SK-N-MC (cell line): ENCODE results near the gene SYNJ2.
A peak's percentile ranks its signal among the peaks of the same experiment; 100 is the strongest.

Source experiments
- DNase-seq: peaks from one replicate; pipeline ENCODE4 v3.0.0-alpha.2; 2011; ENCODE audit warnings: low read depth, low spot score
- H3K27ac ChIP-seq: fragments of 200-600 bp; sonication (generic); 2 replicates; pipeline ENCODE4 v1.5.1; 2016; ENCODE audit warnings: mixed run types
- H3K36me3 ChIP-seq: fragments of 200-600 bp; sonication (generic); 2 replicates; pipeline ENCODE4 v1.6.1; 2017; ENCODE audit warnings: antibody characterized with exemption, low read length, mixed read lengths; ENCODE audit not compliant: insufficient read depth
- H3K4me3 ChIP-seq: fragments of 200-600 bp; sonication (generic); 2 replicates; pipeline ENCODE4 v1.5.1; 2016
- H3K9ac ChIP-seq: fragments of 200-600 bp; sonication (generic); 2 replicates; pipeline ENCODE4 v1.8.0; 2017; ENCODE audit warnings: mixed run types, mixed read lengths; ENCODE audit not compliant: insufficient read length
- H3K9me3 ChIP-seq: fragments of 200-600 bp; sonication (generic); 2 replicates; pipeline ENCODE4 v1.6.1; 2017; ENCODE audit warnings: low read depth, mild to moderate bottlenecking, antibody characterized with exemption, low read length, moderate library complexity, mixed read lengths
- EZH2 ChIP-seq: fragments of 200-600 bp; sonication (generic); IDR thresholded peaks from one replicate; pipeline ENCODE4 v1.6.1; 2017; ENCODE audit warnings: antibody characterized with exemption
- FOXP2 ChIP-seq: optimal IDR thresholded peaks from 2 replicates; pipeline ENCODE3; 2011; ENCODE audit warnings: mild to moderate bottlenecking, moderate library complexity; ENCODE audit not compliant: insufficient read depth; ENCODE audit errors: extremely low read length, control extremely low read depth
- POLR2AphosphoS5 ChIP-seq: IDR thresholded peaks from 2 replicates; pipeline ENCODE4 v1.6.1; 2012; ENCODE audit warnings: mild to moderate bottlenecking, low read depth, low read length, borderline replicate concordance

Gene SYNJ2

DNA sequence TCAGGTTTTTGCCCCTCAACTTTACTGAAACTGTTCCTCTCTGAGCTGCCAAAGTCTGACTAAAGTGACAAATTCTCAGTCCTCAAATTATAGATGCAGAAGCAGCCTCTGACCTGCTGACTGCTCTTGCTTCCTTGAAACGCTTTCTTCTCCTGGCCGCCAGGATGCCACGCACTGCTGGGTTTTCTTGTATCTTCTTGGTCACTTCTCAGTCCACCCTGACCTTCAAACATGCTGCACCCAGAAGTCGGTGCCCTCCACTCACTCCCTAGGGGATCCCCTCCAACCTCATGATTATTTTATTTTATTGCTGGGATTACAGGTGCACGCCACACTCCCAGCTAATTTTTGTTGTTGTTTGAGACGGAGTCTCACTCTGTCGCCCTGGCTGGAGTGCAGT, 24.7 kb downstream of the SYNJ2 start:
- Histone ChIP-seq H3K27ac (no peak overlapping the region), H3K9ac (no peak overlapping the region), H3K9me3 (no peaks in the 10 kb centered on the region), H3K4me3 (no peak overlapping the region), H3K36me3 (no peaks in the 10 kb centered on the region)
- no peak for DNase-seq
- no peak for TF ChIP-seq EZH2
- TF ChIP-seq FOXP2: no peak
- no peak for TF ChIP-seq POLR2AphosphoS5

DNA sequence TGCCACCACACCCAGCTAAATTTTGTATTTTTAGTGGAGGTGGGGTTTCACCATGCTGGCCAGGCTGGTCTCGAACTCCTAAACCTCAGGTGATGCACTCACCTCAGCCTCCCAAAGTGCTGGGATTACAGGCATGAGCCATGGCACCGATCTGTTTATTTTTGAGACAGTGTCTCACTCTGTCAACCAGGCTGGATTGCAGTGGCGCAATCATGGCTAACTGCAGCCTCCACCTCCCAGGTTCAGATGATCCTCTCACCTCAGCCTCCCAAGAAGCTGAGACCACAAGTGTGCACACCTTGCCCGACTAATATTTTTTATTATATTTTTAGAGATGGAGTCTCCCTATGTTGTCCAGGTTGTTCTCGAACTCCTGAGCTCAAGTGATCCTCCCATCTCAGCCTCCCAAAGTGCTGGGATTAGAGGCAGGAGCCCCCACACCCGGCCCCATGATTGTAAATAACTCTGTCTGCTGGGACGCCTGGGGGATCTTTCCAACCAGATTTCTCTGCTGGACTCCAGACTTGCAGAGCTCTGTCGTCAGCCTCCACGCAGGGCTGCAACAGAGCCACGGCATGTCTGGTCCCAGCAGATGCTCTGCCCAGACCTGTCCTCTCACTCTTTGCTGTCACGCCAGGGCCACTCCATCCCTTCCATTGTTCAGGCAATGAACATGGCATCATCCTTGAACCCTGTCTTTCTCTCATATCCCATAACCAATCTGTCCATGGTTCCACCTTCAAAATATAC, 25.3 kb downstream of the SYNJ2 start:
- no peak for DNase-seq
- no peaks in the 10 kb centered on the region for H3K36me3 ChIP-seq
- no peaks in the 10 kb centered on the region for H3K9me3 ChIP-seq
- H3K27ac ChIP-seq: no peak overlapping the region
- H3K4me3 ChIP-seq: no peak overlapping the region
- H3K9ac ChIP-seq: no peak overlapping the region
- TF ChIP-seq POLR2AphosphoS5: no peak
- TF ChIP-seq FOXP2: no peak
- no peak for TF ChIP-seq EZH2

DNA sequence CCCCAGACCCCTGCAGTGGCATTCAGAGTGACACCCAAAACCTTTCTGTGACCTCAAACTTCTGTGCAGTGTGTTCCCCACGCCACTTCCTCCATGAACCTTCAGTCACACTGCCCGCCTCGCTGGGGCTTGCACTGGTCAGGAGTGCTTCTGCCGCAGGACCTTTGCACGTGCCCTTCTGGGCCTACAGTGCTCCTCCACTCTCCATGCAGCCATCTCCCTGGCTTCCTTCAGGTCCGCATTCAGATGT, 27.1 kb downstream of the SYNJ2 start:
- peak overlapping the region; percentile 63; the same call in 1 of the 2 replicates for H3K4me3 ChIP-seq
- DNase-seq: no peak
- no peak overlapping the region for H3K27ac ChIP-seq
- no peaks in the 10 kb centered on the region for H3K36me3 ChIP-seq
- no peaks in the 10 kb centered on the region for H3K9me3 ChIP-seq
- TF ChIP-seq POLR2AphosphoS5 (no peak), FOXP2 (no peak), EZH2 (no peak)
- H3K9ac ChIP-seq: no peak overlapping the region

DNA sequence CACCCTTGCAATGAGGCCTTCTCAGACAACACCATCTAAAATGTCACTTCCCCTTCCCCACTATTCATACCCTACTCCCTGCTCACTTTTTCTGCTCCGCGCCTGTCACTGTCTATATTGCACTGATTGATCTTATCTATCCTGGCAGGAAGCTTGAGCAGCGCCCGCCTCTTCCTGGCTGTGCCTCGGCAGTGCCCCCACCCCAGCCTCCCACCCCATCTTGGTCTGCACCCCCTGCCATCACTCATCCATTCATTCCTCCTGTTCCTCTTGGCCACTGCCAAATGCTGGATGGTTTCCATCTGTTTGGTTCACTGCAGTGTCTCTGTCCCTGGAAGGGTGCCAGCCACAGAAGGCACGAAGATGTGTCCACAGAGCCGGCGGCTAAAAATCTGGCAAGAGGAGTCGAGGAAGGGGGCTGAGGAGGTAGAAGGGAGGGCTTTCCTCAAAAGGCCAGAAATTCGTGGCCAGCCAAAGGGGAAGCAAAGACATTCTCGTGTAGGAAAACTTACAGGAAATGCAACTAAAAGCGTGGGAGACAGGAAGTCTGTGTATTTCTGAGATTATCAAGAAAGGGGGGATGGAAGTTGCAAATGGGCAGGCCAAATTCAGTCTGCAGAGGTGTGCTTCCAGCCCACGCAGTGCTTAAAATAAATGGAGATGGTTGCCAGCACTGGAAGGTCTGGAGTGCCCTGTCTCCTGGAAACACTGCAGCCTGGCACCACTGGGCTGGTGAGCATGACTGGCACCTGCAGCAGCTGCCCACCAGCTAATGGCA, 27.6 kb downstream of the SYNJ2 start:
- Histone ChIP-seq H3K4me3 (peak overlapping the region; percentile 63), H3K9me3 (no peaks in the 10 kb centered on the region), H3K27ac (peak overlapping the region; percentile 67; the same call in 1 of the 2 replicates), H3K9ac (peak overlapping the region; percentile 32), H3K36me3 (no peaks in the 10 kb centered on the region)
- TF ChIP-seq FOXP2 (no peak), POLR2AphosphoS5 (no peak), EZH2 (no peak)
- DNase-seq: peak; percentile 39

DNA sequence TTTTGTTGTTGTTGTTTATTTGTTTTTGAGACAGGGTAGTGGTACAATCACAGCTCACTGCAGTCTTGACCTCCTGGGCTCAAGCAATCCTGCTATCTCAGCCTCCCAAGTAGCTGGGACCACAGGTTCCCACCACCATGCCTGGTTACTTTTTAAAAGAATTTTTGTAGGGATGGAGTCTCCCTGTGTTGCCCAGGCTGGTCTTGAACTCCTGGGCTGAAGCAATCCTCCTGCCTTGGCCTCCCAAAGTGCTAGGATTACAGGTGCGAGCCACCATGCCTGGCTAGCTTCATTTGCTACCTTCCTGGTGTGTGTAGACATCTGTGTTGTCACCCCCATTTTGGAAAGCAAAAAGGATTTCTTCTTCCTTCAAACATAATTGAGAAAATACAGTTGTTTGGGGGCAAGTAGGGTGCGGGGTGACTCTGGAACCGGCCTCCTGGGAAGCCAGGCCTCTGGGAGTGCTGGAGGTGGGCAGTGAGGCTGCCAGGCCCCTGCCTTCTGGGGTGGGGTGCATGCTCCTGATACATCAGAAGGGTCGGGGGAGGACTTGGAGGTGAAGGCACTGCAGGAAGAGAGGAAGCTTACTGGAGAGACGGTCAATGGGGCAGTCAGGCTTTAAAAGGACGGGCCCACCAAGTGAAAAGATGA, 28.4 kb downstream of the SYNJ2 start:
- Histone ChIP-seq H3K4me3 (no peak overlapping the region), H3K36me3 (no peaks in the 10 kb centered on the region), H3K9me3 (no peaks in the 10 kb centered on the region), H3K27ac (no peak overlapping the region), H3K9ac (no peak overlapping the region)
- TF ChIP-seq EZH2: no peak
- no peak for TF ChIP-seq POLR2AphosphoS5
- no peak for TF ChIP-seq FOXP2
- no peak for DNase-seq

DNA sequence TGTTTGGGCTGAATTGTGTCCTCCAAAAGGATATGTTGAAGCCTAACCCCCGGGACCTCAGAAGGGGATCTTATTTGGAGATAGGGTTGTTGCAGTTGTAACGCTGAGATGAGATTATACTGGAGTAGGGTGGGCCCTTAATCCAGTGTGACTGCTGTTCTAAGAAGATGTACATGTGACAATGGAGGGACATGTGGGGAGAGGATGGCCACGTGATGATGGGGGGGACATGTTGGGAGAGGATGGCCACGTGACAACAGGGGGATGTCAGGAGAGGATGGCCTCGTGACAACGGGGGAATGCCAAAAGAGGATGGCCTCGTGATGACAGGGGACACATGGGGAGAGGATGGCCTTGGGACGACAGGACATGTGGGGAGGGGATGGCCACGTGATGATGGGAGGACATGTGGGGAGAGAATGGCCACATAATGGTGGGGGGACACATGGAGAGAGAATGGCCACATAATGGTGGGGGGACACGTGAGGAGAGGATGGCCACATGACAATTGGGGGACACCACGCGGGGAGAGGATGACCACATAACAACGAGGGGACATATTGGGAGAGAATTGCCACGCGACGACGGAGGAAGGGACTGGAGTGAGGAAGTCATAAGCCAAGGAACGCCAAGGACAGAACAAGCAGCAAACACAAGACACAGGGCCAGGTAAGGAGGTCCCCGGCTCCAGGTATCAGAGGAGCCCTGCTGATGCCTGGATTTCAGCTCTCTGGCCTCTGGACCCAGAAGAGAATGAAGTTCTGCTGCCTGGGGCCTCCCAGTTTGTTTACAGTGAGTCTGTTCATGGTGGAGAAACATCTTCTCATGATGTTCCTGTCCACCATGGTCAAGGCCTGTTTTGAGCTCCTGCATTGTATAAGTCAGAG, 29.2 kb downstream of the SYNJ2 start:
- no peak overlapping the region for H3K27ac ChIP-seq
- no peaks in the 10 kb centered on the region for H3K9me3 ChIP-seq

DNA sequence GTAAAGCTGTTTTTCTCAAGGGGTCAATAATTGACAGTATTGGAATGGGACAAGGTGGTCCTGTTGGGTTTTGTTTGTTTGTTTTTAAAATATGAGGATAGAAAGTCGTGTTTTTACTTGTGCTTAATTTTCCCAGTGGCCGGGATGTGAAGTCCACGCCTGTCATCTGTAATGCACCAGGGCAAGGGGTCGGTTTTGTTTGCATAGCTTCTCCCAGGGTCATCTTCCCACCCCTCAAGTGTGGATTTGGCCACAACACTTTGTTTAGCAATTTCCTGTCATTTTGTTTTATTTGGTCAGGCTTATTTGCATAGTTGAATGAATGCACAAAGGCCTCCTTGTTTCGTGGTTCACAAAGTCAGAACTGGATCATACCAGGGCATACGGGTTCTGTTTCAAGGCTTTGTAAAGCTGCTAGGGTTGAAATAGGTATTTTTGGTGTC, 29.8 kb downstream of the SYNJ2 start:
- no peak for DNase-seq
- no peak overlapping the region for H3K4me3 ChIP-seq

More for the DNA sequence above, 29.2 kb downstream of the SYNJ2 start:
- TF ChIP-seq FOXP2: no peak
- TF ChIP-seq EZH2: no peak
- TF ChIP-seq POLR2AphosphoS5: no peak
- Histone ChIP-seq H3K4me3 (no peak overlapping the region), H3K9ac (no peak overlapping the region), H3K36me3 (no peaks in the 10 kb centered on the region)
- no peak for DNase-seq

More for the DNA sequence above, 29.8 kb downstream of the SYNJ2 start:
- H3K36me3 ChIP-seq: no peaks in the 10 kb centered on the region
- no peak for TF ChIP-seq EZH2
- no peak for TF ChIP-seq FOXP2
- no peak for TF ChIP-seq POLR2AphosphoS5
- H3K9me3 ChIP-seq: no peaks in the 10 kb centered on the region
- H3K9ac ChIP-seq: no peak overlapping the region
- H3K27ac ChIP-seq: no peak overlapping the region
